HG03159 (cell line): Measurements from ENCODE around the gene OPTC.

Source experiments
- ATAC-seq: cut with Tn5 transposase; IDR thresholded peaks from one replicate; pipeline ENCODE4 v1.9.1; 2021; ENCODE audit warnings: mild to moderate bottlenecking, moderate library complexity; ENCODE audit not compliant: unreplicated experiment

OPTC gene

DNA sequence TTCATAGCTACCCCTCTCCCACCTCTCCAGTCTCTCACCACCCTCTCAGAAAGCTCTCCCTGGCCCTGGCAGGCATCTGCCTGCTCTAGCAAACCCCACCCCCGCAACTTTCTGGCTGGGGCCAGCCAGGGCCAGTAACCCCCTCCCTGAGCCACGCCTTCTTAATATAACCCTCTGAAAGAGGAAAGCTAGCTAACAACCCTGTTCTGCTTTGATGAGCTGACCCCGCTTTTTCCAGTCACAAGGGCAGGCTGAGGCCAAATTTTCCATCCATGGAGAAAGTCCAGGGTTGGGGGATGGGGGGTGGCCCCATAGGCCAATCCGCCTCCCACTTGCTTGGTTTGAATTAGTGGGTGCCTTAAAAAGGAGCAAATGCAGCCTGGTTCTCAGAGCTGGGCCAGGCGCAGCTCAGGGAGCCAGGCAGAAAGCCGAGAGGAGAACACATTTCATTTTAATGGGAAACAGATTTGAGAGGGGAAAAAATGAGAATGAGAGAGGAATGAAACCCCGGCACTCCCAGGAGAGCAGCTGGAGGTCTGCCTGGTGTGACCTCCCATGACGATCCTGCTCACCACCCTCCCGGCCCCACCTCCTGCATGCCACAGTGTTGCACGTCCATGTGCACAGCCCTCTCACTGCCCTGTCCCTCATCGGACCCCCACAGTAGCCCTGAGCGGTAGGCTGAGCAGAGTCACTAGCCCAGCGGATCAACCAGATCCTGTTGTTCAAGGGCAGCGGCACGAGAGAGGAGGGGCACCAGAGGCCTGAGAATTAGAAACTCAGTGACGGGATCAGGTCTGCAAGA, 62.3 kb downstream of the OPTC start:
- no peak for ATAC-seq

DNA sequence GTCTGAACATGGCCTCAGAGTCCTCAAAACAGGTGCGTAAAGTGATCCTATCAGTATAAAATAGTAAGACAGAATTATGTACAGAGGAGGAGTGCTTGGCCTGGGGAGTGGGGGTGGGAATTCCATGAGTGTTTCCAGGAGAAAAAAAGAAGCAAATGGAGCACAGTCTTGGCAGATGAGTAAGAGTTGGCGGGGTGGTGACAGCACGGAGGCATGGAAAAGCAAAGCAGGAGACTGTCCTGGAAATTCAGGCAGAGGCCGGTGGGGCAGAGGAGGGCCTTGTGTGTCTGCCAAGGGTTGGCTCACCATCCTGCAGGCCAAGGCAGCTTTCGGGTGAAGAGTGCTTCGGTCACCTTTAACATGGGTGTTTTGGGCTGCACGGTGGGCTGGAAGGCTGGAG, 63.4 kb downstream of the OPTC start:
- no peak for ATAC-seq

DNA sequence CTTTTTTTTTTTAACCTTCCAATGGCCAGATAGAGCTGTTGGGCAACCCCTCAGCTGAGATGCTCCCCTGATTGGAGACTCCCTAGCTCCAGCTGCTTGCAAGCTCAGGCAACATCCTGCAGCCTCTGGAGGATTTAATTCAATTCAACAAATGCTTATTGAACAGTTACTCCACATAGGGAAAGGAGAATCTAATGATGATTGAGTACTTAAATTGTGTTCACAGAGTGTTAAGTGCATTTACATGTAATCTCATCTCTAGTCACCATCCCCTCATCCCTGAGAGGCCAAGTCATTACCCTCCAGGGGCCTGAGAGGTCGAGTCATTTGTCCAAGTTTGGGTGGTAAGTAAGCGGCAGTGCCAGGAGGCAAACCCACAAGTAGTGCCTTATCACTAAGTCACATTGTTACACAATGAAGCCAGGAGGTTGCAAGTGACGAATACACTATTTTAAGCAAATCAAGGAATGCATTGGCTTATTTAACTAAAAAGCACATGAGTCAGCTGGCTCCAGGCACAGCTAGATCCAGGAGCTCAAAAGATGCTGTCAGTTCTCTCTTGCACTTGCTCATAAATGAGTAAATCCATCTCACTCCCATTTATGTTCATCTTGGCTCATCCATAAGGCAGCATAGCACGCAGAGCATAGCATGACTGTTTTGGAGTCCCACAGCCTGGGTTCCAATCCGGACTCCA, 64.3 kb downstream of the OPTC start:
- no peak for ATAC-seq
